Skeletal muscle tissue (tissue), 5 donors: ENCODE results near the gene MXD1. TPM values are rescaled to one million over a fixed set of nuclear protein-coding genes. Genes with fewer than 3 reads are reported as not detected.

ENCODE experiments used
- H3K27ac ChIP-seq: one replicate; pipeline ENCODE4 v1.7.0; 2013; ENCODE audit warnings: mild to moderate bottlenecking, low read depth, low read length, inconsistent platforms
- H3K27me3 ChIP-seq, 3 donors: one replicate each; pipeline ENCODE4 v1.7.0; 2013; ENCODE audit warnings: low read length in 3 of 3; ENCODE audit not compliant: control insufficient read depth in 3 of 3, insufficient read depth in 3 of 3
- H3K36me3 ChIP-seq, 3 donors: one replicate each; pipeline ENCODE4 v1.7.0; 2013; ENCODE audit warnings: low read length in 3 of 3; ENCODE audit not compliant: control insufficient read depth in 3 of 3, insufficient read depth in 3 of 3
- H3K4me1 ChIP-seq, 3 donors: one replicate each; pipeline ENCODE4 v1.7.0; 2013; ENCODE audit warnings: low read length in 3 of 3, mild to moderate bottlenecking in 3 of 3; ENCODE audit not compliant: control insufficient read depth in 3 of 3, insufficient read depth in 3 of 3
- H3K4me3 ChIP-seq, 3 donors: one replicate each; pipeline ENCODE4 v1.7.0; 2013; ENCODE audit warnings: low read length in 3 of 3
- H3K9ac ChIP-seq, 3 donors: one replicate each; pipeline ENCODE4 v1.7.0; 2013; ENCODE audit warnings: low read length in 3 of 3, mild to moderate bottlenecking in 3 of 3, moderate library complexity in 2 of 3, low read depth in 1 of 3
- H3K9me3 ChIP-seq, 3 donors: one replicate each; pipeline ENCODE4 v1.7.0; 2013; ENCODE audit warnings: low read length in 3 of 3; ENCODE audit not compliant: control insufficient read depth in 3 of 3
- small RNA-seq: library from RNA; depleted of rRNA; stranded (forward); fragments of <200 nt; gene quantifications from one replicate; pipeline ENCODE3, GENCODE V24; 2014
- total RNA-seq: library from RNA; depleted of rRNA; stranded (reverse); fragments of >200 nt; gene quantifications from one replicate; pipeline ENCODE4 v1.2.3, GENCODE V29; 2014
- donor health status: Osteomylitis.

The MXD1 gene
- total RNA-seq, 1 donor from 2014 or later, result 2.1 TPM

- no peak overlapping the region for H3K9ac ChIP-seq
- no peak overlapping the region for H3K4me3 ChIP-seq
- H3K27ac ChIP-seq, result no peak overlapping the region
- no peaks in the 10 kb centered on the region for H3K27me3 ChIP-seq
- H3K36me3 ChIP-seq, result no peaks in the 10 kb centered on the region
- H3K4me1 ChIP-seq, result peaks cover 4 to 10% (median 7%) of the 10 kb centered on the region in 3 donors
- no peaks in the 10 kb centered on the region for H3K9me3 ChIP-seq
These were observed 71.8 kb downstream of the MXD1 start for GRCh38 chr2:69986691-69987090.

- no peak overlapping the region for H3K27ac ChIP-seq
- H3K4me1 ChIP-seq, result peaks cover 4 to 10% (median 7%) of the 10 kb centered on the region in 3 donors
- no peaks in the 10 kb centered on the region for H3K9me3 ChIP-seq
- H3K4me3 ChIP-seq, result no peak overlapping the region
- no peak overlapping the region for H3K9ac ChIP-seq
- peaks cover 0 to 5% (median 0%) of the 10 kb centered on the region in 3 donors for H3K36me3 ChIP-seq
- no peaks in the 10 kb centered on the region for H3K27me3 ChIP-seq
These were observed 73.3 kb downstream of the MXD1 start for GRCh38 chr2:69988086-69988635.

DNA sequence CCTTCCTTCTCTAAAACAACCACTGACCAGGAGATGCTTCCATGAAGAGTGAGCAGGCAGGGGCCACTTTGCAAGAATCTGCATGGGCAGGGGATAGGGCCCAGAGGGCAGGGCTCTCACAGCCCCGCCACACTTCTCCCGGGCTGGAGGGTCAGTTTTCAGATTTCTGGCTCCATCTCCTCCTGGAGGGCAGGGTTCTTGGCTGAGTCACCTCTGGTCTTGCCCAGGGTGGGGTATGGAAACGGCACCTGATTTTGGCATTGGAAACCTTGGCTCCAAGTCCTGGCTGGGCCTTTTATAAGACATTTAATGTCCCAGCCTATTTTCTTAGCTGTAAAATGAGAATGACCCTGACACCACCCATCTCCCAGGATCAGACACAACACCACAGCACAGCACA, 74.1 kb downstream of the MXD1 start:
- Histone ChIP-seq H3K9ac (no peak overlapping the region), H3K9me3 (no peaks in the 10 kb centered on the region), H3K36me3 (peaks cover 2 to 6% (median 6%) of the 10 kb centered on the region in 3 donors), H3K4me1 (peaks cover 4 to 10% (median 7%) of the 10 kb centered on the region in 3 donors), H3K27me3 (no peaks in the 10 kb centered on the region), H3K4me3 (no peak overlapping the region), H3K27ac (no peak overlapping the region)

DNA sequence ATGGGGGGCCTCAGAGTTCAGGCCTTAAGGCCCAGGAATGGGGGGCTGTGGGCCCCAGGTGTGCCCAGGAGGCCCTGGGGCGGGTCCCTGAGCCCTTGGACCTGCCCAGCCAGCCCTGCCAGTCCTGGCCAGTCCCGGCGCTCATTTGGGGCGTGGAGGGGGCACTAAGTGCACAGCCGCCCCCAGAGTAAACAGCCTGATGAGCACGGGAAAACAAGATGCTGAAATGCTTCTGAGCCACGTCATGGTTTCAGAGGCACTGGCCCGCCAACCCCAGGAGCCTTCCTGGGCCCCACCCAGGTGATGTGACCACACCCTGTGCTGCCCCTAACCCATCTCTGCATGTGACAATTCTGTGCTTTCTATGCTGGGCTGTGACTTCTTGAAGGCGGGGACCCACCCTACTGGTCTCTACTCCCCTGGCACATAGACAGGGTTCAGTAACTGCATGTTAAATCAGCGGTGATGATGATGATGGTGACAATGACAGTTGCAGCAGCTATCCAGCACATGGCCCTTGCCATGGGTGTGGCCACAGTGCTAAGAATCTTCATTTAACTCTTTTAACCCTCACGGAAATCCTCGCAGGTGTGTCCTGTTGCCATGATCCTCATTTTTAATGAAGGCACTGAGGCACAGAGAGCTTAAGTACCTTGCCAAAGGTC, 74.7 kb downstream of the MXD1 start:
- Histone ChIP-seq H3K9me3 (no peaks in the 10 kb centered on the region), H3K27me3 (no peaks in the 10 kb centered on the region), H3K36me3 (peaks cover 7 to 12% (median 10%) of the 10 kb centered on the region in 3 donors), H3K9ac (no peak overlapping the region), H3K27ac (no peak overlapping the region), H3K4me3 (no peak overlapping the region), H3K4me1 (peaks cover 4 to 10% (median 7%) of the 10 kb centered on the region in 3 donors)

Small RNA genes within 50 kb of the gene (small RNA-seq; reads per million reads assigned to genes)
- gene RPL23AP92, result not detected

Other genes with a start within 250 kb of the MXD1 start
- 18.8 TPM for gene ANXA4, start 173.0 kb upstream of the MXD1 start, total RNA-seq
- 7.8 TPM for gene GMCL1, start 85.4 kb upstream of the MXD1 start, total RNA-seq
- gene SNRNP27, start 21.2 kb upstream of the MXD1 start, total RNA-seq, result 31.8 TPM
- 1.6 TPM for gene ASPRV1, start 46.5 kb downstream of the MXD1 start, total RNA-seq
- 45.4 TPM for gene PCBP1, start 172.4 kb downstream of the MXD1 start, total RNA-seq